GM10266 (cell line): Measurements from ENCODE around the gene TNKS1BP1.

Experiments
- DNase-seq: peaks from one replicate; pipeline ENCODE4 v3.0.0; 2012; ENCODE audit errors: extremely low spot score
- TF ChIP-seq, protein P1 (sequence below): IDR thresholded peaks from 2 replicates; pipeline ENCODE4 v1.5.1; 2012; ENCODE audit warnings: mild to moderate bottlenecking, low read depth; ENCODE audit not compliant: control insufficient read depth, insufficient read depth; ENCODE audit errors: missing control alignments

The TNKS1BP1 gene

GRCh38 chr11:57275582-57275981, 49.2 kb downstream of the TNKS1BP1 start:
- TF ChIP-seq, protein P1, sequence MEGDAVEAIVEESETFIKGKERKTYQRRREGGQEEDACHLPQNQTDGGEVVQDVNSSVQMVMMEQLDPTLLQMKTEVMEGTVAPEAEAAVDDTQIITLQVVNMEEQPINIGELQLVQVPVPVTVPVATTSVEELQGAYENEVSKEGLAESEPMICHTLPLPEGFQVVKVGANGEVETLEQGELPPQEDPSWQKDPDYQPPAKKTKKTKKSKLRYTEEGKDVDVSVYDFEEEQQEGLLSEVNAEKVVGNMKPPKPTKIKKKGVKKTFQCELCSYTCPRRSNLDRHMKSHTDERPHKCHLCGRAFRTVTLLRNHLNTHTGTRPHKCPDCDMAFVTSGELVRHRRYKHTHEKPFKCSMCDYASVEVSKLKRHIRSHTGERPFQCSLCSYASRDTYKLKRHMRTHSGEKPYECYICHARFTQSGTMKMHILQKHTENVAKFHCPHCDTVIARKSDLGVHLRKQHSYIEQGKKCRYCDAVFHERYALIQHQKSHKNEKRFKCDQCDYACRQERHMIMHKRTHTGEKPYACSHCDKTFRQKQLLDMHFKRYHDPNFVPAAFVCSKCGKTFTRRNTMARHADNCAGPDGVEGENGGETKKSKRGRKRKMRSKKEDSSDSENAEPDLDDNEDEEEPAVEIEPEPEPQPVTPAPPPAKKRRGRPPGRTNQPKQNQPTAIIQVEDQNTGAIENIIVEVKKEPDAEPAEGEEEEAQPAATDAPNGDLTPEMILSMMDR: no peak
- DNase-seq: no peak

DNA sequence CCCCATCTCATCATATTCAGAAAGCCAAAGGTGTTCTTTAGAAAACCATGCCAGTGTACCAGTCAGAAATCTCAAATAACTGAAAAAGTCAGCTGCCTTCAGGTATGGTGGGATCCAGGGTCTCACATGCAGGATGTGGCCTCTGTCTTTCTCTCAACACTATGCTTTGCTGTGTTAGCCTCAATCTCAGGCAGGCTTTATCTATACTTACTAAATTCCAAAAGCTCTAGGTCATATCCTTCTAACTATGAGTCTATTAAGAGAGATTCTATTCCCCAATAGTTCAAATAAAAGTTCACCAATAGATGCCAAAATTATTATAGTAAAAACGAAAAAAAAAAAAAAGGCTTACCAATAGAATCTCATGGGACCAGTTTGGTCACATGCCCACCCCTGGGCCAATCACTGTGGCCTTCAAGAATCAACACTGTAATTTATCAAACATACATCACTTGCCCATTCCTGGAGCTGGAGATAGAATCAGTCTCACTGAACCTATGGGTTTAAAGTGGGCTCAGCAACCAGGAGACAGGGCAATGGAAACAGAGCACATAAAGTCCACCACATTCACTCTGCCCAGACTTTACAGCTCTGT, 49.8 kb downstream of the TNKS1BP1 start:
- TF ChIP-seq, protein P1: no peak

DNA sequence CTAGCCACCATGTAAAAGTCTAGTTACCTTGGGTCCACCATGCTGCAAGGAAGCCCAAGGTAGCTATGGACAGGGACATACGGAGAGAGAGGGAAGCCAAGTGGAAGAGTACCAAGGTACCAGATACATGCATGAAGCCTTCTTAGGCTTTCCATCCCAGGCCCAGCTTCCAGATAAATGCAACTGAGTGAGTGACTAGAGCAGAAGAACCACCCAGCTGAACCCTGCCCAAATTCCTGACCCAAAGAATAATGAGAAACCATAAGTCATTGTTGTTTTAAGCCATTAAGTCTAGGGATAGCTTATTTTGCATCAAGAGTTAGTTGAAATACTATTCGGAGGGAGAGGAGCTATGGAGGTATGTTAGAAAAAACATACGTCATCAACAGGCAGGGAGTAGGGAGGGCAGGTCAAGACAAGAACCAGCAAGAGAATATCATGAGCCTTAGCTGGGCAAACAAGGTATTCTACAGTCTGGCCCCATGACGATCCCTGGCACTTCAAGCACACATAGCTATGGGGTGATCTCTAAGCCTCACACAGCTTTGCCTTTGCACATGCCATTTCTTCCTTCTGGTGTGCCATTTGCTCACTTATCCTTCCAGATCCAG, 51.2 kb downstream of the TNKS1BP1 start:
- TF ChIP-seq, protein P1: no peak

More for the DNA sequence above, 49.8 kb downstream of the TNKS1BP1 start:
- DNase-seq: no peak

DNA sequence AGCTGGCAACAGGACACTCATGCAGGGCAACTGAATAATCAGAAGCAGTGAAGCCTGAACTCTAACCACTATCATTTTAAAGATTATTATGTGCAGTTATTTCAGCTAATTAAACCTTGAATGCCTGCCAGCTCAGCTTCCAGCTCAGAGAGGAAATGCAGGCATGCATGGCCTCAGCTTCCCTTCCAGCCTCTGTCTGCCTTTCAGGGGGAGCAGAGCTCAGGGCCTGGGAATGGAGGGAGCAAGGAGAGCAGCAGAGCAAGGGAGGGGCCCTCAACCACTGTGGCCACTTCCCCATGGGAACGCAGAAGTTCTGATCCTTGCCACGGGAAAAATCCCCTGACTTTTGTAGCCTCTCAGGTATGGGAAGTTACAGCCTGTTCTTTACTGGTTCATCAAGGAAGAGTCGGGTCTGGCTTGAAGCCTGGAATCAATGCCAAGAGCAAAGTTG, 55.2 kb downstream of the TNKS1BP1 start:
- TF ChIP-seq, protein P1: no peak
- DNase-seq: no peak

More for the DNA sequence above, 51.2 kb downstream of the TNKS1BP1 start:
- no peak for DNase-seq

DNA sequence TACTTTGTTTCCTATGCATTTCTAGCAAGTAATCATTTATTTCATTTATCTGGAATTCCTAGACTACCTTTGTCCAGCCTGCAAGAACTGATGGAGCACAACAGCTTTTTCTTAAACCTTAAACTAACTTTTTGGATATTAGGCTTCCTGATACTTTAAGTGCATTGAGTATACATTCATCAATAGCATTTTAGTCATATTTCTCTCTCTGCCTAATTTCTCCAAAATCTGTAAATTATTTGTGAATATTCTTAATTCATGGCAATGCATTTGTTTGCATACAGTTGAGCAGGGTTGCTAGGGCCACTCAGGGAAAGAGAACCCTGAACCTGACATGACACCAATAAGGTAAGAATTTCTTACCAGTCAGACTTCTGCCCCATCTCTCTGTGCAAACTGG, 58.6 kb downstream of the TNKS1BP1 start:
- TF ChIP-seq, protein P1: no peak
- DNase-seq: no peak

DNA sequence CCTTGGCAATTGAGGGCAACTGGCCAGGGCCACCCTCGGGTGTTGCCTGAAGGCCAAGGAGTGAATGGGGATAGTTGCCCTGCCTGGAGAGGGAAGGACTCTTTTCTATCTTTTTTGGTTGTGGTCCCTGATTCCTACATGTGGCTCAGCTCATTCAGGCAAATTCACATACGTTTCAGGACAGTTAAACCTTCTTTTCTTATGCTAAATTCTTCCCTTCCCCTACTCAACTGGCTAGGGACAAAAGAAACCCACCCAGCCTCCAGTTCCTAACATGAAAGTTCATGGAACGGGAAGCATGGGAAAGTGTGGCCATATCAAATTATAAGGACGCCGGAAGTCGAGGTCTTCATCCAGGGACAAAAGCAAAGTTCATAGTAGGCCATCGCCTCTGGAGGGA, 61.4 kb downstream of the TNKS1BP1 start:
- TF ChIP-seq, protein P1: no peak
- DNase-seq: no peak

GRCh38 chr11:57262157-57262556, 62.6 kb downstream of the TNKS1BP1 start:
- TF ChIP-seq, protein P1: no peak
- DNase-seq: no peak
